ENCODE data around the gene FGD5. TPM values are rescaled to one million over a fixed set of nuclear protein-coding genes. Genes with fewer than 3 reads are reported as not detected.

Gene FGD5
- total and polyA plus RNA-seq, 7 experiments from 2014 or later: 0.37 TPM; not detected in 6

DNA sequence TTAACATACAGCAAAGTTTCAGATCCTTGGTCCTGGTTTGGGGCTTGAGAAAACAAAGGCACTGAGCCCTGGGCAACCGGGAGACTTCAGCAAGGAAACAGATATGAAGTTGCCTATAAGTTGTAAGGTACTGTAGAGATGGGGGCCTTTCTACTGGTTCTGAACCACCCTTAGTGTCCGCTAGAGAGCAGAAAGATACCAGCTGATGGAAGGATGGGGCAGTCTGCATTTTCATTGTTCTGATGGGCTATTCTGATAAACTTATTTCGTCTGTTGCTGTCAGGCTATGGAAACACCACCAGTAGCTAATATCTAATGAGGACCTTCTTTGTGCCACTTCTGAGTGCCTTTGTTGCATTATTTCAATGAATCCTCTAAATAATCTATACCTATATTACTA is 38.7 kb downstream of the FGD5 start:
- H3K27ac Mint-ChIP-seq: no peak overlapping the region
- Histone ChIP-seq H3K9me3 (ENCODE audit: control insufficient read depth in 2 of 3, low read length in 3 of 3) (no peaks in the 10 kb centered on the region), H3K4me1 (ENCODE audit: control insufficient read depth in 2 of 2, insufficient read depth in 2 of 2, low read length in 2 of 2) (no peaks in the 10 kb centered on the region), H3K36me3 (ENCODE audit: control insufficient read depth in 2 of 3, insufficient read depth in 3 of 3, low read length in 3 of 3) (no peaks in the 10 kb centered on the region), H3K27me3 (ENCODE audit: control insufficient read depth in 2 of 2, insufficient read depth in 2 of 2, low read length in 2 of 2) (no peaks in the 10 kb centered on the region), H3K4me3 (ENCODE audit: low read length) (no peak overlapping the region), H3K27ac (ENCODE audit: low read depth, low read length) (no peak overlapping the region)
- H3K9me3 Mint-ChIP-seq: peaks cover 0 to 5% (median 0%) of the 10 kb centered on the region in 11 donors
- intact Hi-C loops (cut with micrococcal nuclease): loop anchor here (1.0 to 2.0 kb wide), 2 partner anchors 59 to 63 kb away; no protein-coding TSS in a partner anchor
- H3K4me3 Mint-ChIP-seq: no peak overlapping the region
- no peaks in the 10 kb centered on the region for H3K36me3 Mint-ChIP-seq
- H3K4me1 Mint-ChIP-seq: no peaks in the 10 kb centered on the region
- no peak for DNase-seq
- POLR2A ChIA-PET: interaction anchor here (0.7 kb wide), 1 partner anchor 59 kb away, joined by 3 read pairs; no protein-coding TSS in a partner anchor
- ATAC-seq: no peak
- CTCF ChIA-PET: interaction anchor here (0.6 kb wide), 1 partner anchor 176 kb away, joined by 3 read pairs; no protein-coding TSS in a partner anchor
- peaks cover 0 to 37% (median 6%) of the 10 kb centered on the region in 5 donors for H3K27me3 Mint-ChIP-seq

DNA sequence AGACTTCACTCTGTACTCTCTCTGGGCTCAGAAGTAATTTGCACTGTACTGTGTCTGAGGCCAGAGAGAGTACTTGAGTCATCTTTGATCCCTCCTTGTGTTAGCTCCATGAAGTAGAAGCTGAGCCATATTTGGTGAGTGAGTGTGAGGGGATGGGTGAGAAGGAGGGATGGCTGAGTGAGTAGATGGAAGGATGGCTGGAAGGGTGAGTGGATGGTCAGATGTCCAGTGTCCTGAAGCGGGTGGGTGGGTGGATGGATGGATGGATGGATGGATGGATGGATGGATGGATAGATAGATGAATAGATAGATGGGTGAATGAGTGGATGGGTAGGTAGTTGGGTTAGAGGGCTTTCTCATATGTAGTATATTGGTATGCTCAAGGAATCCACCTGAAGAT is 39.3 kb downstream of the FGD5 start:
- POLR2A ChIA-PET: interaction anchor here (0.7 kb wide), 1 partner anchor 58 kb away, joined by 3 read pairs; no protein-coding TSS in a partner anchor
- CTCF ChIA-PET: interaction anchor here (0.6 kb wide), 1 partner anchor 175 kb away, joined by 3 read pairs; no protein-coding TSS in a partner anchor

DNA sequence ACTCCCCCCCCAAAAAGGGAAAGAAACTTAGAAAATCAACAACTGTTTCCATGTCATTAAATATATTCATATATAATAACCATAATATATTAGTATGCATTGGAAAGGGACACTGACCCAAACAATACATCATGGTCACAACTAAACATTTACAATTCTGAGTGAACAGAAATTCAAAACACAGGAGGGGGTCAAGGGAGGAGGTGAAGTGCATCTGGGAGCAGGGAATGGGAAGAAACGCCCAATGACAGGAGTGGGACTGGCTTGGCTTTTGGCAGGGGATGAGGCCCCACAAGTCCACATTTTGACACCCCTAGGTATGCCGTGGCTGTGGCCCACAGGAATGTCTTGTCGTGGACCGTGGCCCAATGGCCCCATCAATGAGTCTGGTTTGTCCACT is 41.1 kb downstream of the FGD5 start:
- CTCF ChIA-PET: no interaction called here
- POLR2A ChIA-PET: interaction anchor here (0.7 kb wide), 1 partner anchor 240 kb away, joined by 3 read pairs; no protein-coding TSS in a partner anchor
- H3K9me3 ChIP-seq (ENCODE audit: control insufficient read depth in 2 of 3, low read length in 3 of 3): no peaks in the 10 kb centered on the region

More for the DNA sequence above, 39.3 kb downstream of the FGD5 start:
- no peak overlapping the region for H3K4me3 Mint-ChIP-seq
- Histone ChIP-seq H3K36me3 (ENCODE audit: control insufficient read depth in 2 of 3, insufficient read depth in 3 of 3, low read length in 3 of 3) (no peaks in the 10 kb centered on the region), H3K27me3 (ENCODE audit: control insufficient read depth in 2 of 2, insufficient read depth in 2 of 2, low read length in 2 of 2) (no peaks in the 10 kb centered on the region), H3K4me3 (ENCODE audit: low read length) (no peak overlapping the region), H3K27ac (ENCODE audit: low read depth, low read length) (no peak overlapping the region), H3K9me3 (ENCODE audit: control insufficient read depth in 2 of 3, low read length in 3 of 3) (no peaks in the 10 kb centered on the region), H3K4me1 (ENCODE audit: control insufficient read depth in 2 of 2, insufficient read depth in 2 of 2, low read length in 2 of 2) (no peaks in the 10 kb centered on the region)
- no peak overlapping the region for H3K27ac Mint-ChIP-seq
- DNase-seq (no peak), ATAC-seq (no peak)
- H3K9me3 Mint-ChIP-seq: peaks cover 0 to 3% (median 0%) of the 10 kb centered on the region in 11 donors
- intact Hi-C loops (cut with micrococcal nuclease): no loop called here
- no peaks in the 10 kb centered on the region for H3K4me1 Mint-ChIP-seq
- peaks cover 0 to 37% (median 6%) of the 10 kb centered on the region in 5 donors for H3K27me3 Mint-ChIP-seq
- no peaks in the 10 kb centered on the region for H3K36me3 Mint-ChIP-seq

DNA sequence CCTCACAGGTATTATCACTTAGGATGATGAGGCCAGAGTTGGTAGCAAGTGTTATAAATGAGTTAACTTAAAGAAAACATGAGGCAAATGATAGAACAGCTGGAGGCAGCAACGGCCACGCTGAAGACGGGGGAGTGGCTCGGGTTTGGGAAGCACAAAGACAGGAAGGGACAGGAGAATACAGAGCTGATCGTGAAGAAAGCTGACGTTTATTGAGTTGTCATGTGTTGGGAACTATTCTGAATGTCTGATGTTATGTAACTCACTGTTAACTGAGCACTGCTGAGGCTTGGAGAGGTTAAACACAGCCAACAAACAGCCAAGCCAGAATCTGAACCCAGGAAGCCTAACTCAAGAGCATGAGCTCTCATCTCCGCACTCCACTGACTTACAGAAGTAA is 42.3 kb downstream of the FGD5 start:
- Histone ChIP-seq H3K27ac (ENCODE audit: low read depth, low read length) (no peak overlapping the region), H3K36me3 (ENCODE audit: control insufficient read depth in 2 of 3, insufficient read depth in 3 of 3, low read length in 3 of 3) (no peaks in the 10 kb centered on the region), H3K9me3 (ENCODE audit: control insufficient read depth in 2 of 3, low read length in 3 of 3) (no peaks in the 10 kb centered on the region), H3K4me3 (ENCODE audit: low read length) (no peak overlapping the region), H3K4me1 (ENCODE audit: control insufficient read depth in 2 of 2, insufficient read depth in 2 of 2, low read length in 2 of 2) (no peaks in the 10 kb centered on the region), H3K27me3 (ENCODE audit: control insufficient read depth in 2 of 2, insufficient read depth in 2 of 2, low read length in 2 of 2) (no peaks in the 10 kb centered on the region)
- ATAC-seq (no peak), DNase-seq (no peak)
- CTCF ChIA-PET: interaction anchor here (0.7 kb wide), 1 partner anchor 58 kb away, joined by 3 read pairs; no protein-coding TSS in a partner anchor
- intact Hi-C loops (cut with micrococcal nuclease): no loop called here
- Mint-ChIP-seq H3K27ac (no peak overlapping the region), H3K4me3 (no peak overlapping the region), H3K9me3 (peaks cover 0 to 2% (median 0%) of the 10 kb centered on the region in 11 donors), H3K4me1 (no peaks in the 10 kb centered on the region), H3K27me3 (peaks cover 0 to 26% (median 6%) of the 10 kb centered on the region in 5 donors), H3K36me3 (no peaks in the 10 kb centered on the region)
- POLR2A ChIA-PET: no interaction called here

More for the DNA sequence above, 41.1 kb downstream of the FGD5 start:
- Histone ChIP-seq H3K27ac (ENCODE audit: low read depth, low read length) (no peak overlapping the region), H3K36me3 (ENCODE audit: control insufficient read depth in 2 of 3, insufficient read depth in 3 of 3, low read length in 3 of 3) (no peaks in the 10 kb centered on the region), H3K4me3 (ENCODE audit: low read length) (no peak overlapping the region), H3K4me1 (ENCODE audit: control insufficient read depth in 2 of 2, insufficient read depth in 2 of 2, low read length in 2 of 2) (no peaks in the 10 kb centered on the region), H3K27me3 (ENCODE audit: control insufficient read depth in 2 of 2, insufficient read depth in 2 of 2, low read length in 2 of 2) (no peaks in the 10 kb centered on the region)
- Mint-ChIP-seq H3K4me1 (no peaks in the 10 kb centered on the region), H3K36me3 (no peaks in the 10 kb centered on the region), H3K9me3 (peaks cover 0 to 3% (median 0%) of the 10 kb centered on the region in 11 donors), H3K4me3 (no peak overlapping the region), H3K27me3 (peaks cover 0 to 35% (median 6%) of the 10 kb centered on the region in 5 donors), H3K27ac (no peak overlapping the region)
- intact Hi-C loops (cut with micrococcal nuclease): no loop called here
- DNase-seq: no peak
- no peak for ATAC-seq

DNA sequence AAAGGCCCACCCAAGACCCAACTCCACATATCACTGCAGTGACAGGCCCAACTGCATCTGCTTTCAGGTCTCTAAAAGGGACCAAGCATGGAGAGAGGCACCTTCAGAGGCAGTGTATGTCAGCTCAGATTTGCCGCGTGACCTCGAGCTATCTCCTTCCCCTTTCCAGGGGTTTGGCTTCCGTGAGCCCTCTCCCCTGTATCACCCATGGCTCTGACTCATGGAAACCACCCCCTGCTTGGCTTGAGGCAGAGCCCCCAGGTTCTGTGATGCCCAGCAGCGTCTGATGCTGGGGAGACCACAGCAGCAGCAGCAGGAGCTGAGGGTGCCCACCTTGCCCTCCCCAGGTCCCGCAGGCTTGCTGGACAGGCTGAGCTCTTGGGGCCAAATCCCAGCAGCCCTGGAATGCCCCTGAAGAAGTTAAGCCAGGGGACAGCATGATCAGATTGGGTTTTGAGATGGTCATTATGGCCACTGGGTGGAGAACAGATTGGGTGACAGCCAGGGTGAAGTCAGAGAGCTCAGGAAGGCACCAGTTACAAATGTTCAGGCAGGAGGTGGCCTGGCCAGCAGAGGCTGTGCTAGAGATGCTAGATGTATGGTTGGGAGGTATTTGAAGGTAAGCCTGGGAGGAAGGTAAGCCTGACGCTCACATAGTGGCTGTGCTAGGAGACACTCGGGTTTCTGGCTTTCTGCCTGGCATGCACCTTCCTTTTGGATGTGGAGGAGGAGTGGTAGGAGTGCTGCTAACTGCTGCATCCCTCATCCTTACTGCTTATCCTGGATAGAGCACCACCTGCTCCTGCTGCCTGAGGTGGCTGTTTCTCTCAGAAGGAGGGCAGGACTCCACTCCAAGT is 42.9 kb downstream of the FGD5 start:
- Mint-ChIP-seq H3K4me1 (no peaks in the 10 kb centered on the region), H3K36me3 (no peaks in the 10 kb centered on the region), H3K27ac (peak overlapping the region in 1 of 9 donors; percentile 62), H3K27me3 (peaks cover 0 to 21% (median 6%) of the 10 kb centered on the region in 5 donors), H3K4me3 (no peak overlapping the region), H3K9me3 (no peaks in the 10 kb centered on the region)
- Histone ChIP-seq H3K4me3 (ENCODE audit: low read length) (no peak overlapping the region), H3K4me1 (ENCODE audit: control insufficient read depth in 2 of 2, insufficient read depth in 2 of 2, low read length in 2 of 2) (no peaks in the 10 kb centered on the region), H3K36me3 (ENCODE audit: control insufficient read depth in 2 of 3, insufficient read depth in 3 of 3, low read length in 3 of 3) (no peaks in the 10 kb centered on the region), H3K27ac (ENCODE audit: low read depth, low read length) (no peak overlapping the region), H3K27me3 (ENCODE audit: control insufficient read depth in 2 of 2, insufficient read depth in 2 of 2, low read length in 2 of 2) (no peaks in the 10 kb centered on the region), H3K9me3 (ENCODE audit: control insufficient read depth in 2 of 3, low read length in 3 of 3) (no peaks in the 10 kb centered on the region)
- CTCF ChIA-PET: interaction anchor here (0.7 to 1.0 kb wide), 2 partner anchors 39 to 57 kb away, joined by 3 read pairs; no protein-coding TSS in a partner anchor
- POLR2A ChIA-PET: no interaction called here
- DNase-seq (no peak), ATAC-seq (no peak)
- intact Hi-C loops (cut with micrococcal nuclease): no loop called here

DNA sequence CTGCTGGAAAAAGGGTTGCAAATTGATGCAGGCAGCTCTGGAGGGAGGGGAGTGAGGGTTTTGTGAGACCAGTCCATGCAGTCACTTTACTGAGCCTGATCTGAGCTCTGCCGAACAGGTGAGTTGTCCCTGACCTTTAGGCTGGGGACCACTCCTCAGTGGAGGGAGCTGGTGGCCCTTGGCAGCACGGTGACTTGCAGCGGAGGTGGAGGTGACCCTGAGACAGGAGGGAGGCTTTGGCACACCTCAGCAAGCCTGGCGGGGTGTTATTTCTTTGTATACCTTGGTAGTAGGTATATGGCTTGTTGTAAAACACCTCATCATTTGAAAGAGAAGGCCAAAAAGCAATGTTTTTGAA is 43.5 kb downstream of the FGD5 start:
- Histone ChIP-seq H3K4me3 (ENCODE audit: low read length) (no peak overlapping the region), H3K36me3 (ENCODE audit: control insufficient read depth in 2 of 3, insufficient read depth in 3 of 3, low read length in 3 of 3) (no peaks in the 10 kb centered on the region), H3K27me3 (ENCODE audit: control insufficient read depth in 2 of 2, insufficient read depth in 2 of 2, low read length in 2 of 2) (no peaks in the 10 kb centered on the region), H3K27ac (ENCODE audit: low read depth, low read length) (no peak overlapping the region), H3K4me1 (ENCODE audit: control insufficient read depth in 2 of 2, insufficient read depth in 2 of 2, low read length in 2 of 2) (no peaks in the 10 kb centered on the region), H3K9me3 (ENCODE audit: control insufficient read depth in 2 of 3, low read length in 3 of 3) (no peaks in the 10 kb centered on the region)
- H3K27me3 Mint-ChIP-seq: peaks cover 0 to 20% (median 6%) of the 10 kb centered on the region in 5 donors
- H3K27ac Mint-ChIP-seq: no peak overlapping the region
- no peak for DNase-seq
- H3K9me3 Mint-ChIP-seq: peaks cover 0 to 2% (median 0%) of the 10 kb centered on the region in 11 donors
- ATAC-seq: no peak
- H3K4me3 Mint-ChIP-seq: no peak overlapping the region
- no peaks in the 10 kb centered on the region for H3K4me1 Mint-ChIP-seq
- intact Hi-C loops (cut with micrococcal nuclease): no loop called here
- CTCF ChIA-PET: interaction anchor here (1.0 kb wide), 1 partner anchor 40 kb away, joined by 3 read pairs; no protein-coding TSS in a partner anchor
- POLR2A ChIA-PET: no interaction called here
- no peaks in the 10 kb centered on the region for H3K36me3 Mint-ChIP-seq
